A172 (cell line): ENCODE measurements around the gene MOB3B. TPM values are rescaled to one million over a fixed set of nuclear protein-coding genes. Genes with fewer than 3 reads are reported as not detected.
"Not testable (repeated sequence)": the region's sequence is repeated elsewhere in the genome, so short reads cannot be mapped to it uniquely, and the experiment has no call there.

Experiments used
- DNase-seq: peaks from one replicate; pipeline ENCODE4 v3.0.0-alpha.2; 2015; ENCODE audit warnings: low spot score
- total RNA-seq: library from RNA; depleted of rRNA; stranded (reverse); fragments of >200 nt; shearing (Covaris generic); gene quantifications from 2 replicates; pipeline ENCODE4 v1.2.3, GENCODE V29; 2014

The MOB3B gene
- total RNA-seq, 1 experiment from 2014 or later, result 0.02 TPM

- no peak for DNase-seq
These were observed 10.8 kb downstream of the MOB3B start for GRCh38 chr9:27518809-27519208.

- no peak for DNase-seq
These were observed 11.6 kb downstream of the MOB3B start for GRCh38 chr9:27518006-27518405.

- DNase-seq, result no peak
These were observed 15.1 kb downstream of the MOB3B start for GRCh38 chr9:27514551-27514950.

- DNase-seq, result no peak
These were observed 17.8 kb downstream of the MOB3B start for GRCh38 chr9:27511771-27512170.

GRCh38 chr9:27510780-27511179, 18.8 kb downstream of the MOB3B start:
- DNase-seq, result no peak

GRCh38 chr9:27506981-27507380, 22.6 kb downstream of the MOB3B start:
- no peak for DNase-seq

- DNase-seq, result no peak
These were observed 23.9 kb downstream of the MOB3B start for GRCh38 chr9:27505744-27506161.

- DNase-seq, result no peak
These were observed 25.4 kb downstream of the MOB3B start for GRCh38 chr9:27504259-27504658.

- no peak for DNase-seq
These were observed 26.0 kb downstream of the MOB3B start for GRCh38 chr9:27503623-27504022.

- DNase-seq, result not testable (repeated sequence)
These were observed 28.7 kb downstream of the MOB3B start for GRCh38 chr9:27500902-27501301.

- DNase-seq, result peak; percentile 61
These were observed 30.2 kb downstream of the MOB3B start for GRCh38 chr9:27499451-27499850.

- DNase-seq, result no peak
These were observed 31.7 kb downstream of the MOB3B start for GRCh38 chr9:27497883-27498417.

GRCh38 chr9:27496135-27496504, 33.5 kb downstream of the MOB3B start:
- DNase-seq, result no peak

GRCh38 chr9:27495480-27496134, 34.0 kb downstream of the MOB3B start:
- DNase-seq, result no peak

GRCh38 chr9:27491154-27491553, 38.5 kb downstream of the MOB3B start:
- no peak for DNase-seq

- DNase-seq, result no peak
These were observed 40.3 kb downstream of the MOB3B start for GRCh38 chr9:27489087-27489876.

GRCh38 chr9:27487927-27488326, 41.7 kb downstream of the MOB3B start:
- no peak for DNase-seq

GRCh38 chr9:27487128-27487640, 42.4 kb downstream of the MOB3B start:
- no peak for DNase-seq

- DNase-seq, result no peak
These were observed 44.5 kb downstream of the MOB3B start for GRCh38 chr9:27485158-27485557.

GRCh38 chr9:27483576-27483975, 46.0 kb downstream of the MOB3B start:
- no peak for DNase-seq

- DNase-seq, result no peak
These were observed 46.9 kb downstream of the MOB3B start for GRCh38 chr9:27482709-27483108.

GRCh38 chr9:27478322-27478721, 51.3 kb downstream of the MOB3B start:
- DNase-seq, result no peak
